GM18519 (cell line): Measurements from ENCODE around the gene MPHOSPH8.
A peak's percentile ranks its signal among the peaks of the same experiment; 100 is the strongest.

Source experiments
- ATAC-seq: cut with Tn5 transposase; IDR thresholded peaks from one replicate; pipeline ENCODE4 v1.9.1; 2021; ENCODE audit warnings: mild to moderate bottlenecking, moderate library complexity; ENCODE audit not compliant: unreplicated experiment, low FRiP score

The MPHOSPH8 gene, protein sequence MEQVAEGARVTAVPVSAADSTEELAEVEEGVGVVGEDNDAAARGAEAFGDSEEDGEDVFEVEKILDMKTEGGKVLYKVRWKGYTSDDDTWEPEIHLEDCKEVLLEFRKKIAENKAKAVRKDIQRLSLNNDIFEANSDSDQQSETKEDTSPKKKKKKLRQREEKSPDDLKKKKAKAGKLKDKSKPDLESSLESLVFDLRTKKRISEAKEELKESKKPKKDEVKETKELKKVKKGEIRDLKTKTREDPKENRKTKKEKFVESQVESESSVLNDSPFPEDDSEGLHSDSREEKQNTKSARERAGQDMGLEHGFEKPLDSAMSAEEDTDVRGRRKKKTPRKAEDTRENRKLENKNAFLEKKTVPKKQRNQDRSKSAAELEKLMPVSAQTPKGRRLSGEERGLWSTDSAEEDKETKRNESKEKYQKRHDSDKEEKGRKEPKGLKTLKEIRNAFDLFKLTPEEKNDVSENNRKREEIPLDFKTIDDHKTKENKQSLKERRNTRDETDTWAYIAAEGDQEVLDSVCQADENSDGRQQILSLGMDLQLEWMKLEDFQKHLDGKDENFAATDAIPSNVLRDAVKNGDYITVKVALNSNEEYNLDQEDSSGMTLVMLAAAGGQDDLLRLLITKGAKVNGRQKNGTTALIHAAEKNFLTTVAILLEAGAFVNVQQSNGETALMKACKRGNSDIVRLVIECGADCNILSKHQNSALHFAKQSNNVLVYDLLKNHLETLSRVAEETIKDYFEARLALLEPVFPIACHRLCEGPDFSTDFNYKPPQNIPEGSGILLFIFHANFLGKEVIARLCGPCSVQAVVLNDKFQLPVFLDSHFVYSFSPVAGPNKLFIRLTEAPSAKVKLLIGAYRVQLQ

GRCh38 chr13:19633479-19634255 lies at the start of gene MPHOSPH8:
TSS of gene MPHOSPH8 (plus strand) at chr13:19633659. CDS start at chr13:19633749, 90 bp downstream.
- ATAC-seq: peak; percentile 96

GRCh38 chr13:19586904-19587634 lies 46.4 kb upstream of the MPHOSPH8 start:
- peak; percentile 61 for ATAC-seq

DNA sequence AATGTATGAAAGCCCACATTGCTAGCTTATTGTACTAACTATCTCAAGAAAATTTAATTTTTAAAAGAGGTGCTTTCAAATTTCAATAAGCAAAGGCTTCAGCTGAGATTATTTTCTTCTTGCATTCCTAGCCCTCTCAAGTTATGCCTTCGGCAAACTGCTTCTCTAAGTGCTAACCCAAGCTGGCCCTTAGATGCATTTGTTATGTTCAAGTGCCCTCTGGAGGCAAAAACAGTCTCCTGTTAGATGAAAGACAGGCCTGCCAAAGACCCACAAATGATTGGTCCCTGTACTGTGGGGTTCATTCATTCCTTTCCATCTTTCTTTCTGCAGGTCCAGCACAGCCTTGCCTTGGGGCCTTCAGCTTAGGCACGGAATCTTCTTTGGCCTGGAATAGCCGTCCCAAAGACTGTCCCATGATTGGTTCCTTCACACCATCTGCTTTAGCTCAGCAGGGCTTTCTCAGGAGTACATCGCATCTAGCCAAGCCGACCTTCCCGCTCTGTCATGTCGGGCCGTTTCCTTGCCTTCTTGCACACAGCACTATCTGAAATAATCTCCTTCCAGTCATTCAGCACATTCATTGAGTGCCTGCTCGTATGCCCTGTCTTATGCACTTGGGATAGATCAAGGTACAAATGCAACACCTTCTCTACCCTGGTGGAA lies 45.7 kb upstream of the MPHOSPH8 start:
- ATAC-seq: peak; percentile 67

GRCh38 chr13:19589312-19589711 lies 44.1 kb upstream of the MPHOSPH8 start:
- ATAC-seq: no peak

DNA sequence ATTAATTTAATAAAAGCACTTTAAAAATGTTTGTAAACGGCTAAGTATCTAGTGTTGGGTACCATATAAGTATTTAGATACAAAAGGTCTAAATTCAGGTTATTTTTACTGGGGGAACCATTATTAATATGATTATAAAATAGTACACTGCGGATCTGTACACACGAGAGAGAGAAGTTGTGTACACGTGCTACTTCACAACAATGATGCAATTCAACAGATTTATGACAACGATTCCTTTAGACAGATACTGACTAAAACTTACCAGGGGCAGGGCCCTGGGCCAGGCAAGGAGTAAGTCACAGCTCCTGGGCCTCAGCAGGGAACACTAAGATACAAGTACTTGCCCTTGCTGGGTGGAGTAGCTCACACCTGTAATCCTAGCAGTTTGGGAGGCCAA lies 43.0 kb upstream of the MPHOSPH8 start:
- no peak for ATAC-seq

DNA sequence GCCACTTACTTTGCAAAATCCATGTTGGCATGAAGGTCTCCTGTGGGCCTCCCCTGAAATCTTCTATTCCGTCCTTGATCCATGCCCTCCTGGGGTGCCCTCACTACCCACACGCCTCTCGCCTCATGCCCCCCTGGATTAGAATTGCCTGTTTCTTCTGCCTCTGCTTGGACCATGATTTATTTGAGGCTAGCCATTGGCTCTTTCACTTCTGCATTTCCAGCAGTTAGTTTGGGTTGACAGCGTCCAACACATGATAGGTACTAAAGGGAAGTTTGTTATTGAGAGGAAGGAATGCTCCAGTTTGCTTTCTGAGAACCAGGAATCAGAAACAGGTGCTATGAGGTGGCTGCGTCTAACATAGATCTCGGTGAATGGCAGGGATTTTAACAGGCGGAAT lies 41.6 kb upstream of the MPHOSPH8 start:
- ATAC-seq: no peak

DNA sequence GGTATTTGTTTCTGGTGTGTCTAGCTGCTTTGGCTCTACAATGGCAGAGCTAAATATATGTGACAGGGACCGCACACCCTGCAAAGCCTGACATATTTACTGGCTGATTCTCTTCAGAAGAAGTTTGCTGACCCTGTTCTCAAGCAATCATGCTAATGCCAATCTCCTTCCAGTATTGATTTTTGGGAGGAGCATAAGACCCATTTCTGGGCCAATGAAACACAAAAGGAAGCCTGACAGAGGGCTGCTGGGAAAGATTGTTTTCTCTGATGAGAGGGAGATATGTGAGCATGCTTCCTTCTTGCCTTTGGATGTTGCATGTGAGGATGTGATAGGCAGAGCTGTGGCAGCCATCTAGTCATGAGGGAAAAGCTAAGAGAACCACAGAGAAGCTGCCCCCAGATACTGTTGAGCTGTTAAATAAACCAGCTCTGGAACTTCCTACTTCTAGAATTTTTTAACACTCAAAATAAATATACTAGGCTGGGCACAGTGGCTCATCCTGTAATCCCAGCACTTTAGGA lies 40.7 kb upstream of the MPHOSPH8 start:
- no peak for ATAC-seq

DNA sequence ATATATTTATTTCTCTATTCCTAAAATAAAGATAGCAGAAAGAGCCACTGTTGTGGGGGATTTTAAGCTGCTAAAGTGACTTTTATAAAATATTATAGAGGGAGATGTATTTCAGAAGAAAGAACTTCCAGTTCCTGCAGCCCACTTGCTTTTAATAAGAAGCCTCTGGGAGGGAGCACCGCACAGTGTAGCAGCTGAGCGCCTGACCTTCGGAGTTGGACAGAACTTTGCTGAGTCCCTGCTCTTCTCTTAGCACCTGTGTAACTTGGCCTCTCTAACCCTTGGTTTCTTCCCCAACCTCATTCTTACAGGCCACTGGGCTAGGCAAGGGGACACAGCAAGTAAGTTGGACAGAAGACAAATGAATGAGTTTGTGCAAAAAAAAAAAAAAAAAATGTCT lies 37.4 kb upstream of the MPHOSPH8 start:
- ATAC-seq: no peak

DNA sequence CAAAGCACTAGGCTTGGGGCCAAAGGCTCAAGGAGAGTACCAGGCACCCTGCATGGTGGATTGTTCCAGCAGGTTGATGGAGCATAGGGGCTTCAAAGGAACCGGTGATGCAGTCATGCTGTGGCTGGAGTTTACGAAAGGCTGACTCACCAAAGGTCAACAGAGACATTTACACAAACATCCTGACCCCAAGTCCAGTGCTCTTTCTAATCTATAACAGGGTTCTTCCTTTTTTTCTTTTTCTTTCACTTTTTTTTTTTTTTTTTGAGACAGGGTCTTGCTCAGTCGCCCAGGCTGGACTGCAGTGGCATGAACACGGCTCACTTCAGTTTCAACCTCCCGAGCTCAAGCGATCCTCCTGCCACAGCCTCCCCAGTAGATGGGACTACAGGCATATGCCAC lies 36.5 kb upstream of the MPHOSPH8 start:
- ATAC-seq: no peak

DNA sequence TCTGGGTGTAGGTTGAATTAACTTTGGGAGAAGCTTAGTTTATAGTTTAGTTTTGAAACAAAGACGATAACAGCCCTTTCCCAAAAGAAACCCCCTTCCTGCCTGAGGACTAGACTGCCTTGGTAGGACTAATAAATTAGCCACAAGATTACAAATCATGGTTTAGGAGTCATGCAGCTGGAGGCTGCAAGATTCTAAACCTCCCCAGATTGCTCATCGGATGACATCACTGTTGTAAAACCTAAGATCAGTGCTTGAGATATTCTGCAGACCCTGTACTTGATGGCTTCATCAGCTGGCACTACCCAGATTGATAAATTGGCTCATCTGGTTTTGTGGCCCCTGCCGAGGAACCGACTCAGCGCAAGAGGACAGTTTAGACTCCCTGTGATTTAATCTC lies 35.9 kb upstream of the MPHOSPH8 start:
- no peak for ATAC-seq

DNA sequence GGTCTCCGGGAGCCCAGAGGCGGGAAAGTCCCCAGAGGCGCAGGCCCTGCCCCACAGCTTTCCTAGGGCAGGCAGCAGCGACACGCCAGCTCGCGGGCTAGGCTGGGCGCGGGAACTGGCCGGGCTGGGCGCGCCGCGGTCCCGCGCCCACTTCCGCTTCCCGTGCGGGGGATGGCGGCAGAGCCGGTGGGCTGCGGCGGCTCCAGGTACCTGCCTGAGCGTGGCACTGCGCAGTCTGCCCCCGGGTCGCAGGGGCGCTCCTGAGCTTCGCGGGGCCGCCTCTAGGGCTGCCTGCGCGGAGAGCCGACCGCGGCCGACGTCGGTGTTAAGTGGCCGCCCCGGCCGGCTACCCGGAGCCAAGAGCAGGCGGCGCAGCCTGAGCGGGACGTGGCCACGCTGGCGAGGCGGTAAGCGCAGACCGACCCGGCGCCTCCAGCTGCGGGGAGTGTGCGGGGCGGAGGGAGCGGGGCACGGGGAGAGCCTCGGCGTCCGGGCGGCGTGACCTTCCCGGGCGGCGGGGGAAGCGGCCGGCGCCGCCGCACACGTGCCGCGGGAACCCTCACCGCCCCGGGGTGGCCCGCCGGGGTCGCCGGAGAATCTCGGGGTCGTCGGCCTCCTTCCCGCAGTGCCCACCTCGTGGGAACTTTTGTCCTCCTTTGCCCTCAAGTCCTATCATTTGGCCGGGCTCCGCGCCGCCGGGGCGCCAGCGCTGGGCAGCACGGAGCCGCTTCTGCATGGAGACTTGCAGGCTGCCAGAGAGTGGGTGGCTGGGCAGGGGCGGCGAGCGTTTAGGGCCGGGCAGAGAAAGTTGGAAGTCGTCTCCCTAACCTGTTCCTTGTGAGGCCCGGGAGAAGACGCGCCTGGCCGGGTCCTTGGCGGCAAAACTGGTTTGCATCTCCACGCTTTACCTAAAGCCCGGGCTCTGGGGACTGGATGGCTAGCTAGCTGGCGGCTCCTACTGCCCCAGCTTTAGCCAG lies 31.4 kb upstream of the MPHOSPH8 start:
- ATAC-seq: peak; percentile 81

GRCh38 chr13:19604306-19604705 lies 29.2 kb upstream of the MPHOSPH8 start:
- no peak for ATAC-seq

DNA sequence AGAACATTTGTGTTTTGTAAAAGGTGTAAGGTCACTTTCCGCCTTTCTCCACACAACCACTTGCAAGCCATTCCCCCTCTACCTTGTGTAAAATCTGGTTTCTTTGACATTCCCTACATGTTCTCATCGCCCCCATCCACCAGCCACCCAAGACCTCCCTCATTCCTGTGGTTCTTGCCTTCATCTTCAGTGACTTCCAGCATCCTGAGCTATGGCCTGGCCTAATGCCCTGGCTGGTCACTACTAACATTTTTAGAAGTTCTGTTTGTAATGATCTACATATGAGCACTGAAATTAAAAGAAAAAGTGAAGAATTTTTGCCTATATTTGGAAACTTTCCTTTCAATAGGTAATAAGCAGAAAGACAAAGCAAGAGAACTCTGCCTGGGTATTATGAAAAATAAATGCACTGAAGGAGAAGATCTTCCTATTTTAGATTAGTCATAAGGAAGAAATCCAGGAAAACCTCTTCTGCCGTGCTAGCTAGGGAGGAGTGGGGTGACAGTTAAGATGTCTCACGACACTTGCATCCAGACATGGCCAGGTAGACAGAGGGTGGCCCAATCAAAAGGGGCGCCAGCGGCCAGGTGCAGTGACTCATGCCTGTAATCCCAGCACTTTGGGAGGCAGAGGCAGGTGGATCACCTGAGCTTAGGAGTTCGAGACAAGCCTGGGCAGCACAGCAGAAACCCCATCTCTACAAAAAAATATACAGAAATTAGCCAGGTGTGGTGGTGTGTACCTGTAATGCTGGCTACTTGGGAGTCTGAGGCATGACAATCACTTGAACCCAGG lies 28.1 kb upstream of the MPHOSPH8 start:
- no peak for ATAC-seq

GRCh38 chr13:19606152-19606551 lies 27.3 kb upstream of the MPHOSPH8 start:
- ATAC-seq: no peak

DNA sequence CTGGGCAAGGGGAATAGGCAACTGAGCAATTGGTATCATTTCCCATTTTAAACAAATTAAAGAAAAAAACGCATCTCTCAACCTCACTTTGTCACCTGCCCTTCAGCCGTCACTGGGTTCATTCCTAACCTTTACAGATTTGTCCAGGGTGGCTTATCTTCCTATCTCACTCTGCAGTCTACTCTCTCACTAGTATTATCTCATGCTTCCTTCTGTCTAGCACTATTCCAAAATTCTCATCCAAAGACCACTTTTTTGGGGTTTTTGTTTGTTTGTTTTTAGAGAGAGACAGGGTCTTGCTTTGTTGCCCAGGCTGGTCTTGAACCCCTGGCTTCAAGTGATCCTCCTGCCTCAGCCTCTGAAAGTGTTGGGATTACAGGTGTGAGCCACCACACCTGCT lies 26.7 kb upstream of the MPHOSPH8 start:
- no peak for ATAC-seq

DNA sequence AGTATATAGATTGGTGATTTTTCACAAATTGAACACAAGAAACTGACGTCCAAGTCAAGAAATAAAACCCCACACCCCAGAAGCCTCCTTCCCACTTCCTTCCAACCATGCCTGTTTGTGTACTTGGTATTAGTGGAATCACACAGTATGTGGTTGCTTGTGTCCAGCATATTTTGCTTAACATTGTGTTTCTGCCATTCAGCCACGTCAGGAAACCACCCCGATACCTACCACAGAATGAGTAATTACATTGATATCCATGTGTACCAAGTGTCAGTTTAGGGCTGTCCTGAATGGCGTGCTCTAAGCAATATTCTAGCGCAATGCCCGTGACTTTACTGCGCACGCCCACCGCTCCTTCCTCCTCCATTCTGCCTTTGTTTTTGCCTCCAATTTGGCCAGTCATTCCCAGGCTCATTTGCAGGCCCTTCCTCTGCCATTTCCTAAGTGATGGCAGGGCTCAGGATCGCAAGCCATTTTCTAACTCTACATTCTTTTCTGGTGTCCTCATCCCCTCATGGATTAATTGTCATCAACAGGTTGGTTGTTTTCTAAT lies 25.9 kb upstream of the MPHOSPH8 start:
- no peak for ATAC-seq

DNA sequence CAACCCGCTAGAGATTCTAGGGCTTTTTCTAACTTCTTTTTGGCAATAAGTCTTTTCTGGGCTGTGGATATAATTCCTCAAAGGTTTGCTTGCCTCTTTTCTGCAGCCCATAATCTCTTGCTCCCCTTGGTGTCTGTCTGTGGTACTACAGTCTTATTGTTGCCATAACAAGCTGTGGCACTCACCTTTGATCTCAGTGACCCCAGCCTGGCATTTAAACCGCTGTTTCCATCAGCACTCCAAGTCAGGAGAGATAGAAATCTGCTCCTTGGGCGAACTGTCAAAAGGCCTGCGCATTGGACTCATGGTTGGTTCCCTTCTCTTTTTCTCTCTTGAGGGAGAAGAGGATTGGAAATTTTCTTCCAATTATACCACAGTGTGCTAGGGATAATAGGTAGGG lies 14.5 kb upstream of the MPHOSPH8 start:
- no peak for ATAC-seq
